Nephron (organoid): ENCODE results near the gene SBSN.

ENCODE experiments used
- H3K27ac Mint-ChIP-seq, 3 experiments: 2 replicates each; pipeline ENCODE4 v1.8.0; 2020; ENCODE audit warnings: mixed read lengths in 3 of 3, mild to moderate bottlenecking in 2 of 3, moderate library complexity in 1 of 3
- H3K27me3 Mint-ChIP-seq: 2 replicates; pipeline ENCODE4 v1.8.0; 2021; ENCODE audit warnings: low read depth, mild to moderate bottlenecking, moderate library complexity, mixed read lengths
- H3K36me3 Mint-ChIP-seq: 2 replicates; pipeline ENCODE4 v1.8.0; 2020; ENCODE audit warnings: low read depth, mixed read lengths
- H3K4me1 Mint-ChIP-seq: 2 replicates; pipeline ENCODE4 v1.8.0; 2020; ENCODE audit warnings: mixed read lengths
- H3K4me3 Mint-ChIP-seq, 3 experiments: 2 replicates each; pipeline ENCODE4 v1.8.0; 2020; ENCODE audit warnings: mild to moderate bottlenecking in 3 of 3, mixed read lengths in 3 of 3, moderate library complexity in 2 of 3
- H3K9me3 Mint-ChIP-seq: 2 replicates; pipeline ENCODE4 v1.8.0; 2020; ENCODE audit warnings: mixed read lengths
- TF ChIP-seq, protein P1 (sequence below), 3 experiments: fragments of 200-600 bp; sonication (generic); IDR thresholded peaks; one replicate each; pipeline ENCODE4 v1.5.0; 2021; ENCODE audit warnings: antibody characterized with exemption in 3 of 3; ENCODE audit not compliant: unreplicated experiment in 3 of 3

The SBSN gene

GRCh38 chr19:35500611-35501010 lies 27.5 kb downstream of the SBSN start:
- TF ChIP-seq, protein P1, sequence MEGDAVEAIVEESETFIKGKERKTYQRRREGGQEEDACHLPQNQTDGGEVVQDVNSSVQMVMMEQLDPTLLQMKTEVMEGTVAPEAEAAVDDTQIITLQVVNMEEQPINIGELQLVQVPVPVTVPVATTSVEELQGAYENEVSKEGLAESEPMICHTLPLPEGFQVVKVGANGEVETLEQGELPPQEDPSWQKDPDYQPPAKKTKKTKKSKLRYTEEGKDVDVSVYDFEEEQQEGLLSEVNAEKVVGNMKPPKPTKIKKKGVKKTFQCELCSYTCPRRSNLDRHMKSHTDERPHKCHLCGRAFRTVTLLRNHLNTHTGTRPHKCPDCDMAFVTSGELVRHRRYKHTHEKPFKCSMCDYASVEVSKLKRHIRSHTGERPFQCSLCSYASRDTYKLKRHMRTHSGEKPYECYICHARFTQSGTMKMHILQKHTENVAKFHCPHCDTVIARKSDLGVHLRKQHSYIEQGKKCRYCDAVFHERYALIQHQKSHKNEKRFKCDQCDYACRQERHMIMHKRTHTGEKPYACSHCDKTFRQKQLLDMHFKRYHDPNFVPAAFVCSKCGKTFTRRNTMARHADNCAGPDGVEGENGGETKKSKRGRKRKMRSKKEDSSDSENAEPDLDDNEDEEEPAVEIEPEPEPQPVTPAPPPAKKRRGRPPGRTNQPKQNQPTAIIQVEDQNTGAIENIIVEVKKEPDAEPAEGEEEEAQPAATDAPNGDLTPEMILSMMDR (IDR thresholded peaks at IDR 0.05; ENCODE audit: unreplicated experiment in 3 of 3): no peak
- Mint-ChIP-seq H3K27ac (no peak overlapping the region), H3K36me3 (no peaks in the 10 kb centered on the region), H3K9me3 (no peaks in the 10 kb centered on the region), H3K4me3 (no peak overlapping the region), H3K27me3 (peaks cover 7% of the 10 kb centered on the region), H3K4me1 (no peaks in the 10 kb centered on the region)

GRCh38 chr19:35498984-35499527 lies 29.1 kb downstream of the SBSN start:
- Mint-ChIP-seq H3K4me1 (no peaks in the 10 kb centered on the region), H3K27ac (no peak overlapping the region), H3K27me3 (peaks cover 11% of the 10 kb centered on the region), H3K4me3 (no peak overlapping the region), H3K9me3 (no peaks in the 10 kb centered on the region), H3K36me3 (no peaks in the 10 kb centered on the region)
- TF ChIP-seq, protein P1 (IDR thresholded peaks at IDR 0.05; ENCODE audit: unreplicated experiment in 3 of 3): no peak

GRCh38 chr19:35498220-35498619 lies 29.9 kb downstream of the SBSN start:
- Mint-ChIP-seq H3K36me3 (no peaks in the 10 kb centered on the region), H3K4me3 (no peak overlapping the region), H3K27me3 (peaks cover 19% of the 10 kb centered on the region), H3K4me1 (no peaks in the 10 kb centered on the region), H3K9me3 (no peaks in the 10 kb centered on the region), H3K27ac (no peak overlapping the region)
- TF ChIP-seq, protein P1 (IDR thresholded peaks at IDR 0.05; ENCODE audit: unreplicated experiment in 3 of 3): no peak

DNA sequence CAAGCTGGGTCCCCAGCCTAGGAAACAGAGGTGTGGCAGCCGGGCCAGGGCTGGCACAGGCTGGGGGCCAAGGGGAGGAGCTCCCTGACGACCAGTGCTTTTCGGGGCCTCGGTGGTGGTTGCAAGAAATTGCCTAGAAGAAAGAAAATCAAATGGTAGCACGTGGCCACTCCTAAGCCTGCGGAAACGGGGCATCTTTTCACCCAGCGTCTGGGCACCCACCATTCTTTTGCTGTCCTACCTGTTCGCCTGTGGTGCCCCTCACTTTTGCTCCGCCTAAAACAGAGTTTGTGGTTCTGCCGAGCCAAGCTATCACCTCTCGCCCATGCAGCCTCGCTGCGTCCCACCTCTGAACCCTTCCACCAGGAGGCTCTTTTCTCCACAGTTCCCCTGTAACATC lies 30.7 kb downstream of the SBSN start:
- Mint-ChIP-seq H3K27ac (no peak overlapping the region), H3K9me3 (no peaks in the 10 kb centered on the region), H3K4me1 (no peaks in the 10 kb centered on the region), H3K4me3 (no peak overlapping the region), H3K36me3 (no peaks in the 10 kb centered on the region), H3K27me3 (peaks cover 27% of the 10 kb centered on the region)
- TF ChIP-seq, protein P1 (IDR thresholded peaks at IDR 0.05; ENCODE audit: unreplicated experiment in 3 of 3): no peak

- H3K36me3 Mint-ChIP-seq: no peaks in the 10 kb centered on the region
- TF ChIP-seq, protein P1 (IDR thresholded peaks at IDR 0.05; ENCODE audit: unreplicated experiment in 3 of 3): peak; percentile 94 to 98 (median 95)
- peak overlapping the region in 1 of 3 experiments; percentile 21 for H3K4me3 Mint-ChIP-seq
- H3K4me1 Mint-ChIP-seq: no peaks in the 10 kb centered on the region
- peaks cover 39% of the 10 kb centered on the region for H3K27me3 Mint-ChIP-seq
- H3K27ac Mint-ChIP-seq: no peak overlapping the region
- H3K9me3 Mint-ChIP-seq: no peaks in the 10 kb centered on the region
Observed at GRCh38 chr19:35495107-35496064, 32.7 kb downstream of the SBSN start.
